K562 (cell line): ENCODE results near the gene RSPH6A. TPM values are rescaled to one million over a fixed set of nuclear protein-coding genes. Genes with fewer than 3 reads are reported as not detected.

Experiments used
- ASH1L ChIP-seq: fragments of 450-650 bp; IDR thresholded peaks from 2 replicates; pipeline ENCODE4 v1.6.1; 2018; ENCODE audit warnings: borderline replicate concordance, mild to moderate bottlenecking, low read depth; ENCODE audit not compliant: partially characterized antibody
- EHMT2 ChIP-seq: fragments of 450-650 bp; IDR thresholded peaks from 2 replicates; pipeline ENCODE4 v1.6.1; 2018; ENCODE audit warnings: antibody characterized with exemption
- GTF2A2 ChIP-seq: IDR thresholded peaks from 2 replicates; pipeline ENCODE4 v1.6.1; 2016; ENCODE audit warnings: mild to moderate bottlenecking, missing genetic modification characterization, missing compliant biosample characterization
- HNRNPK ChIP-seq: fragments of 200-400 bp; formaldehyde crosslinking; IDR thresholded peaks from one replicate; pipeline ENCODE4 v1.6.1; 2018; ENCODE audit warnings: mild to moderate bottlenecking, low read depth, low read length; ENCODE audit not compliant: poor library complexity, severe bottlenecking
- KLF16 ChIP-seq: IDR thresholded peaks from 2 replicates; pipeline ENCODE4 v1.6.1; 2016; ENCODE audit warnings: antibody characterized with exemption
- SAFB2 ChIP-seq: fragments of 200-400 bp; formaldehyde crosslinking; IDR thresholded peaks from 2 replicates; pipeline ENCODE4 v1.6.1; 2018; ENCODE audit warnings: borderline replicate concordance, low read length, low read depth, moderate library complexity; ENCODE audit not compliant: severe bottlenecking
- SRSF7 ChIP-seq: fragments of 200-400 bp; formaldehyde crosslinking; optimal IDR thresholded peaks from 2 replicates; pipeline ENCODE3; 2017; ENCODE audit warnings: mild to moderate bottlenecking, low read depth, low read length
- ZFPM2 ChIP-seq: fragments of 250-450 bp; sonication (Bioruptor Pico); IDR thresholded peaks from 2 replicates; pipeline ENCODE4 v1.5.1; 2022; ENCODE audit warnings: mild to moderate bottlenecking
- ZNF239 ChIP-seq: fragments of 250-450 bp; sonication (Bioruptor Pico); IDR thresholded peaks from 2 replicates; pipeline ENCODE4 v1.4.0; 2020; ENCODE audit warnings: mild to moderate bottlenecking
- polyA plus RNA-seq, 8 experiments: library from polyadenylated mRNA; depleted of rRNA in 4 of 8; stranded (reverse) in 5 of 8; unstranded in 3 of 8; fragments of >200 nt; fragmentation: Nextera tagmentation in 2 of 8; fragmentation: Illumina TruSeq in 1 of 8; extraction: Ambion mirVana in 2 of 8; extraction: Trizol in 1 of 8; gene quantifications; 2 replicates each; pipeline versions ENCODE4 v1.2.1 to v1.2.3, GENCODE V29; 2011 to 2014; ENCODE audit warnings: inconsistent platforms in 1 of 8, missing spikeins in 1 of 8
- total RNA-seq, 7 experiments: library from RNA; depleted of rRNA in 6 of 7; stranded (reverse); fragments of >200 nt in 6 of 7; fragmentation: Illumina TruSeq in 2 of 7; extraction: Trizol in 2 of 7; gene quantifications; 2 replicates each; pipeline versions ENCODE4 v1.2.1 to v1.2.3, GENCODE V29; 2011 to 2021; ENCODE audit warnings: low replicate concordance in 1 of 7
- TF ChIP-seq, protein P1 (sequence below): fragments of 200-600 bp; sonication (generic); IDR thresholded peaks from one replicate; pipeline ENCODE4 v1.6.1; 2012; ENCODE audit warnings: mild to moderate bottlenecking, low read depth, low read length, inconsistent platforms
- TF ChIP-seq, protein P2 (sequence below), 2 experiments: fragments of 450-650 bp; IDR thresholded peaks; 2 replicates each; pipeline ENCODE4 v1.6.1; 2016
- TF ChIP-seq, protein P3 (sequence below): fragments of 250-450 bp; sonication (Bioruptor Pico); IDR thresholded peaks from 2 replicates; pipeline ENCODE4 v1.9.0; 2021; ENCODE audit warnings: mild to moderate bottlenecking, inconsistent platforms

The RSPH6A gene
- total and polyA plus RNA-seq, 9 of the 15 experiments (the other 6 are each of a cell fraction or from before 2014, with no cell fraction given): 0.03 to 0.15 (median 0.07) TPM; not detected in 5

DNA sequence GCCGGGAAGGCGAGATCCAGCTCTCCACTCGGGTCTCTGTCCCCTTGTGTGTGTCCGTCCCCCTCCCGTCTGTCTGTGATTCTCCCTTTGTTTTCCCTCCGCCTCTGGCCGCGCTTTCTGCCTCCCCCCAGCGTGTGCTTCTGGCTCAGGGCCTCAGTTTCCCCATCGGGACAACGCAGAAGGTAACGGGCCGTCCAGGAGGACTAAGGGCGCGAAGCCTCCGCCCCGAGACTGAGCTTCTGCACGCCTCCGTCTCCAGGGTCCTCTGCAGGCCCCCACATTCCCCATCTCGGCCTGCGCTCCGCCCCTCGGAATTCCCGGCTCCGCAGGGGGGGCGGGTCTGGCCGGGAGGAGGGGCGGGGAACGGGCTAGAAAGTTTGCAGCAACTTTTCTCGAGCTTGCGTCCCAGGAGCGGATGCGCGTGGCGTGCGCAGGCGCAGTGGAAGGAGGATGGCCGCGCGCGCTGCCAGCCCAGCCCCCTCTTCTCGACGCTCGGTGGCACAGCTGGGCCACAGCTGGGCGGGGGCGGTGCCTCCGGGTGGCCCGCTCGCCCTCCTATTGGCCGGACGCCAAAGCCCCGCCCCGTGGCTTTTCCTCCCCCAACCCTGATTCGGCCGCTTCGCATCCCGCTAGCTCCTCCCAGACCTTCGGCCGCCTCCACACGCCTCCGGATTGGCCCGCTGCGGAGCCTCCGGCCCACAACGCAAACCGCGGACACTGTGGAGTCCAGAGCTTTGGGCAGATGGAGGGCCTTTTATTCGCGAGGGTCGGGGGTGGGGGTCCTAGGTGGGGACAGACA lies 45.9 kb downstream of the RSPH6A start, which contains the start of gene SIX5 (continued):
- TF ChIP-seq, protein P1, sequence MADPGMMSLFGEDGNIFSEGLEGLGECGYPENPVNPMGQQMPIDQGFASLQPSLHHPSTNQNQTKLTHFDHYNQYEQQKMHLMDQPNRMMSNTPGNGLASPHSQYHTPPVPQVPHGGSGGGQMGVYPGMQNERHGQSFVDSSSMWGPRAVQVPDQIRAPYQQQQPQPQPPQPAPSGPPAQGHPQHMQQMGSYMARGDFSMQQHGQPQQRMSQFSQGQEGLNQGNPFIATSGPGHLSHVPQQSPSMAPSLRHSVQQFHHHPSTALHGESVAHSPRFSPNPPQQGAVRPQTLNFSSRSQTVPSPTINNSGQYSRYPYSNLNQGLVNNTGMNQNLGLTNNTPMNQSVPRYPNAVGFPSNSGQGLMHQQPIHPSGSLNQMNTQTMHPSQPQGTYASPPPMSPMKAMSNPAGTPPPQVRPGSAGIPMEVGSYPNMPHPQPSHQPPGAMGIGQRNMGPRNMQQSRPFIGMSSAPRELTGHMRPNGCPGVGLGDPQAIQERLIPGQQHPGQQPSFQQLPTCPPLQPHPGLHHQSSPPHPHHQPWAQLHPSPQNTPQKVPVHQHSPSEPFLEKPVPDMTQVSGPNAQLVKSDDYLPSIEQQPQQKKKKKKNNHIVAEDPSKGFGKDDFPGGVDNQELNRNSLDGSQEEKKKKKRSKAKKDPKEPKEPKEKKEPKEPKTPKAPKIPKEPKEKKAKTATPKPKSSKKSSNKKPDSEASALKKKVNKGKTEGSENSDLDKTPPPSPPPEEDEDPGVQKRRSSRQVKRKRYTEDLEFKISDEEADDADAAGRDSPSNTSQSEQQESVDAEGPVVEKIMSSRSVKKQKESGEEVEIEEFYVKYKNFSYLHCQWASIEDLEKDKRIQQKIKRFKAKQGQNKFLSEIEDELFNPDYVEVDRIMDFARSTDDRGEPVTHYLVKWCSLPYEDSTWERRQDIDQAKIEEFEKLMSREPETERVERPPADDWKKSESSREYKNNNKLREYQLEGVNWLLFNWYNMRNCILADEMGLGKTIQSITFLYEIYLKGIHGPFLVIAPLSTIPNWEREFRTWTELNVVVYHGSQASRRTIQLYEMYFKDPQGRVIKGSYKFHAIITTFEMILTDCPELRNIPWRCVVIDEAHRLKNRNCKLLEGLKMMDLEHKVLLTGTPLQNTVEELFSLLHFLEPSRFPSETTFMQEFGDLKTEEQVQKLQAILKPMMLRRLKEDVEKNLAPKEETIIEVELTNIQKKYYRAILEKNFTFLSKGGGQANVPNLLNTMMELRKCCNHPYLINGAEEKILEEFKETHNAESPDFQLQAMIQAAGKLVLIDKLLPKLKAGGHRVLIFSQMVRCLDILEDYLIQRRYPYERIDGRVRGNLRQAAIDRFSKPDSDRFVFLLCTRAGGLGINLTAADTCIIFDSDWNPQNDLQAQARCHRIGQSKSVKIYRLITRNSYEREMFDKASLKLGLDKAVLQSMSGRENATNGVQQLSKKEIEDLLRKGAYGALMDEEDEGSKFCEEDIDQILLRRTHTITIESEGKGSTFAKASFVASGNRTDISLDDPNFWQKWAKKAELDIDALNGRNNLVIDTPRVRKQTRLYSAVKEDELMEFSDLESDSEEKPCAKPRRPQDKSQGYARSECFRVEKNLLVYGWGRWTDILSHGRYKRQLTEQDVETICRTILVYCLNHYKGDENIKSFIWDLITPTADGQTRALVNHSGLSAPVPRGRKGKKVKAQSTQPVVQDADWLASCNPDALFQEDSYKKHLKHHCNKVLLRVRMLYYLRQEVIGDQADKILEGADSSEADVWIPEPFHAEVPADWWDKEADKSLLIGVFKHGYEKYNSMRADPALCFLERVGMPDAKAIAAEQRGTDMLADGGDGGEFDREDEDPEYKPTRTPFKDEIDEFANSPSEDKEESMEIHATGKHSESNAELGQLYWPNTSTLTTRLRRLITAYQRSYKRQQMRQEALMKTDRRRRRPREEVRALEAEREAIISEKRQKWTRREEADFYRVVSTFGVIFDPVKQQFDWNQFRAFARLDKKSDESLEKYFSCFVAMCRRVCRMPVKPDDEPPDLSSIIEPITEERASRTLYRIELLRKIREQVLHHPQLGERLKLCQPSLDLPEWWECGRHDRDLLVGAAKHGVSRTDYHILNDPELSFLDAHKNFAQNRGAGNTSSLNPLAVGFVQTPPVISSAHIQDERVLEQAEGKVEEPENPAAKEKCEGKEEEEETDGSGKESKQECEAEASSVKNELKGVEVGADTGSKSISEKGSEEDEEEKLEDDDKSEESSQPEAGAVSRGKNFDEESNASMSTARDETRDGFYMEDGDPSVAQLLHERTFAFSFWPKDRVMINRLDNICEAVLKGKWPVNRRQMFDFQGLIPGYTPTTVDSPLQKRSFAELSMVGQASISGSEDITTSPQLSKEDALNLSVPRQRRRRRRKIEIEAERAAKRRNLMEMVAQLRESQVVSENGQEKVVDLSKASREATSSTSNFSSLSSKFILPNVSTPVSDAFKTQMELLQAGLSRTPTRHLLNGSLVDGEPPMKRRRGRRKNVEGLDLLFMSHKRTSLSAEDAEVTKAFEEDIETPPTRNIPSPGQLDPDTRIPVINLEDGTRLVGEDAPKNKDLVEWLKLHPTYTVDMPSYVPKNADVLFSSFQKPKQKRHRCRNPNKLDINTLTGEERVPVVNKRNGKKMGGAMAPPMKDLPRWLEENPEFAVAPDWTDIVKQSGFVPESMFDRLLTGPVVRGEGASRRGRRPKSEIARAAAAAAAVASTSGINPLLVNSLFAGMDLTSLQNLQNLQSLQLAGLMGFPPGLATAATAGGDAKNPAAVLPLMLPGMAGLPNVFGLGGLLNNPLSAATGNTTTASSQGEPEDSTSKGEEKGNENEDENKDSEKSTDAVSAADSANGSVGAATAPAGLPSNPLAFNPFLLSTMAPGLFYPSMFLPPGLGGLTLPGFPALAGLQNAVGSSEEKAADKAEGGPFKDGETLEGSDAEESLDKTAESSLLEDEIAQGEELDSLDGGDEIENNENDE: no peak
- TF ChIP-seq, protein P2, sequence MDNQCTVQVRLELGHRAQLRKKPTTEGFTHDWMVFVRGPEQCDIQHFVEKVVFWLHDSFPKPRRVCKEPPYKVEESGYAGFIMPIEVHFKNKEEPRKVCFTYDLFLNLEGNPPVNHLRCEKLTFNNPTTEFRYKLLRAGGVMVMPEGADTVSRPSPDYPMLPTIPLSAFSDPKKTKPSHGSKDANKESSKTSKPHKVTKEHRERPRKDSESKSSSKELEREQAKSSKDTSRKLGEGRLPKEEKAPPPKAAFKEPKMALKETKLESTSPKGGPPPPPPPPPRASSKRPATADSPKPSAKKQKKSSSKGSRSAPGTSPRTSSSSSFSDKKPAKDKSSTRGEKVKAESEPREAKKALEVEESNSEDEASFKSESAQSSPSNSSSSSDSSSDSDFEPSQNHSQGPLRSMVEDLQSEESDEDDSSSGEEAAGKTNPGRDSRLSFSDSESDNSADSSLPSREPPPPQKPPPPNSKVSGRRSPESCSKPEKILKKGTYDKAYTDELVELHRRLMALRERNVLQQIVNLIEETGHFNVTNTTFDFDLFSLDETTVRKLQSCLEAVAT (IDR thresholded peaks at IDR 0.05): peak; percentile 78 to 83
- TF ChIP-seq ZNF239 (CRISPR knock-in tag) (no peak), HNRNPK (peak; percentile 100), ZFPM2 (CRISPR knock-in tag) (no peak), ASH1L (no peak), KLF16 (peak; percentile 63; the same call in 1 of the 2 replicates), SRSF7 (no peak), GTF2A2 (no peak), EHMT2 (no peak), SAFB2 (no peak)
- TF ChIP-seq, protein P3, sequence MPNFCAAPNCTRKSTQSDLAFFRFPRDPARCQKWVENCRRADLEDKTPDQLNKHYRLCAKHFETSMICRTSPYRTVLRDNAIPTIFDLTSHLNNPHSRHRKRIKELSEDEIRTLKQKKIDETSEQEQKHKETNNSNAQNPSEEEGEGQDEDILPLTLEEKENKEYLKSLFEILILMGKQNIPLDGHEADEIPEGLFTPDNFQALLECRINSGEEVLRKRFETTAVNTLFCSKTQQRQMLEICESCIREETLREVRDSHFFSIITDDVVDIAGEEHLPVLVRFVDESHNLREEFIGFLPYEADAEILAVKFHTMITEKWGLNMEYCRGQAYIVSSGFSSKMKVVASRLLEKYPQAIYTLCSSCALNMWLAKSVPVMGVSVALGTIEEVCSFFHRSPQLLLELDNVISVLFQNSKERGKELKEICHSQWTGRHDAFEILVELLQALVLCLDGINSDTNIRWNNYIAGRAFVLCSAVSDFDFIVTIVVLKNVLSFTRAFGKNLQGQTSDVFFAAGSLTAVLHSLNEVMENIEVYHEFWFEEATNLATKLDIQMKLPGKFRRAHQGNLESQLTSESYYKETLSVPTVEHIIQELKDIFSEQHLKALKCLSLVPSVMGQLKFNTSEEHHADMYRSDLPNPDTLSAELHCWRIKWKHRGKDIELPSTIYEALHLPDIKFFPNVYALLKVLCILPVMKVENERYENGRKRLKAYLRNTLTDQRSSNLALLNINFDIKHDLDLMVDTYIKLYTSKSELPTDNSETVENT (CRISPR knock-in tag): no peak
